ENCODE data around the gene KCNAB1. TPM values are rescaled to one million over a fixed set of nuclear protein-coding genes. Genes with fewer than 3 reads are reported as not detected.

KCNAB1 gene
- total and polyA plus RNA-seq, 2 of the 8 experiments (the other 6 are each of a cell fraction or from before 2014, with no cell fraction given), result 0.51 to 2.3 TPM

- no peak overlapping the region for H2AK5ac ChIP-seq (ENCODE audit: low read depth, low read length)
- 63% methylated on average over 3 of the region's 3 CpGs; no CpG with 5 or more reads in 1 of the 2 experiments for WGBS, 2 experiments (ENCODE audit: extremely low coverage in 1 of 2, insufficient coverage in 1 of 2, insufficient read length in 1 of 2, insufficient replicate concordance in 2 of 2, low coverage in 1 of 2, low lambda C conversion rate in 2 of 2, missing lambda C conversion rate in 1 of 2)
- no peak for FAIRE-seq
Measured at GRCh38 chr3:156131241-156131640, 10.9 kb downstream of the KCNAB1 start.

More at GRCh38 chr3:156131241-156131640, 10.9 kb downstream of the KCNAB1 start:
- Histone ChIP-seq H2BK12ac (ENCODE audit: low read depth, low read length) (no peak overlapping the region), H3K23me2 (ENCODE audit: low read depth, low read length) (no peaks in the 10 kb centered on the region), H3K79me2 (ENCODE audit: control insufficient read depth in 1 of 2, insufficient read depth in 2 of 2, low read length in 2 of 2) (no peaks in the 10 kb centered on the region), H3K23ac (ENCODE audit: insufficient read length) (no peak overlapping the region), H3K18ac (ENCODE audit: extremely low read depth, low read length) (no peak overlapping the region), H3K4me2 (ENCODE audit: insufficient read depth in 1 of 2, low read depth in 2 of 2, low read length in 2 of 2) (no peak overlapping the region), H3K56ac (replicated peaks; ENCODE audit: insufficient read length, low read depth, low read length) (no peak overlapping the region), H2BK120ac (replicated peaks; ENCODE audit: low read depth, low read length) (no peak overlapping the region), H3K27ac (ENCODE audit: low read depth, low read length) (no peak overlapping the region), H3K27me3 (replicated peaks in 1 of 4; ENCODE audit: control insufficient read depth in 3 of 4, extremely low read depth in 1 of 4, insufficient read depth in 3 of 4, low read length in 3 of 4) (no peaks in the 10 kb centered on the region), H3K4ac (replicated peaks; ENCODE audit: insufficient read length, low read depth, low read length) (no peak overlapping the region), H3K36me3 (ENCODE audit: control insufficient read depth in 2 of 4, insufficient read depth in 4 of 4, low read length in 3 of 4) (no peaks in the 10 kb centered on the region), H4K91ac (replicated peaks; ENCODE audit: insufficient read length, low read length) (no peak overlapping the region), H3K9me3 (ENCODE audit: insufficient read depth in 2 of 2, low read depth in 1 of 2, low read length in 1 of 2) (no peaks in the 10 kb centered on the region), H3K4me1 (replicated peaks in 1 of 4; ENCODE audit: control insufficient read depth in 3 of 4, insufficient read depth in 4 of 4, low read length in 3 of 4) (no peaks in the 10 kb centered on the region), H2BK20ac (ENCODE audit: low read length) (no peak overlapping the region), H4K20me1 (replicated peaks in 1 of 2; ENCODE audit: control insufficient read depth in 1 of 2, insufficient read depth in 2 of 2, low read length in 2 of 2) (no peaks in the 10 kb centered on the region), H2AFZ (ENCODE audit: low read length) (peak overlapping the region; percentile 37; the same call in 1 of the 2 replicates), H2BK5ac (ENCODE audit: low read depth, low read length) (no peak overlapping the region), H2BK15ac (ENCODE audit: low read length) (no peak overlapping the region), H4K8ac (ENCODE audit: extremely low read depth, insufficient read depth, low read length) (no peak overlapping the region), H3K9ac (replicated peaks in 1 of 4; ENCODE audit: extremely low read depth in 1 of 4, low read depth in 3 of 4, low read length in 3 of 4) (no peak overlapping the region), H3K14ac (ENCODE audit: insufficient read length) (no peak overlapping the region), H3K79me1 (ENCODE audit: low read depth, low read length) (no peaks in the 10 kb centered on the region), H4K5ac (ENCODE audit: insufficient read length, low read depth, low read length) (no peak overlapping the region), H3K4me3 (ENCODE audit: extremely low read depth in 1 of 4, insufficient read depth in 2 of 4, low read depth in 3 of 4, low read length in 4 of 4) (no peak overlapping the region)
- no peak for DNase-seq (ENCODE audit: low read depth in 1 of 2, low spot score in 2 of 2)
- ChIA-PET POLR2A (ENCODE audit: partially characterized antibody) (no interaction called here), CTCF (ENCODE audit: partially characterized antibody) (interaction anchor here (1.0 to 2.8 kb wide), 13 partner anchors 9 to 343 kb away, joined by 3 to 13 read pairs (median 4); partner anchors contain the start of gene KCNAB1)
- no peak for TF ChIP-seq CTCF (IDR thresholded peaks at IDR 0.05; ENCODE audit: control extremely low read depth in 1 of 3, insufficient read depth in 1 of 3, low read depth in 1 of 3, low read length in 3 of 3)

All from H1 (cell line).